Mammary epithelial cell (primary cell): Measurements from ENCODE around the gene PRKAA1.

Experiments
- CTCF ChIP-seq, 2 donors: IDR thresholded peaks in 1 of 2; conservative IDR thresholded peaks in 1 of 2; 2 replicates each; pipeline ENCODE4 v1.5.1; 2011 to 2012; ENCODE audit warnings: inconsistent platforms in 2 of 2, low read length in 2 of 2, mild to moderate bottlenecking in 2 of 2, control low read depth in 1 of 2, low read depth in 1 of 2; ENCODE audit not compliant: insufficient read depth in 1 of 2; ENCODE audit errors: extremely low read depth in 1 of 2
- EZH2 ChIP-seq: IDR thresholded peaks from 2 replicates; pipeline ENCODE4 v1.6.1; 2012; ENCODE audit warnings: low read length, inconsistent platforms, borderline replicate concordance

GRCh38 chr5:40774623-40775022, 23.6 kb downstream of the PRKAA1 start:
- TF ChIP-seq CTCF (conservative IDR thresholded peaks at IDR 0.05 in 1 of 2, IDR thresholded peaks at IDR 0.05 in 1 of 2; ENCODE audit: extremely low read depth in 1 of 2, insufficient read depth in 1 of 2, low read depth in 1 of 2, low read length in 2 of 2) (no peak), EZH2 (no peak)
